Cardiac fibroblast (primary cell): Measurements from ENCODE around the gene CLCN5.
"Not testable (repeated sequence)": the region's sequence is repeated elsewhere in the genome, so short reads cannot be mapped to it uniquely, and the experiment has no call there.

Experiments
- DNase-seq, 2 donors: peaks; one replicate each; pipeline versions ENCODE4 v3.0.0 to v3.0.0-alpha.2; 2010; ENCODE audit warnings: low read depth in 2 of 2
- H3K4me3 ChIP-seq, 2 donors: replicated peaks in 1 of 2; 1 replicate in 1 of 2; 2 replicates in 1 of 2; pipeline ENCODE4 v1.5.1; 2011; ENCODE audit warnings: low read depth in 2 of 2, low read length in 2 of 2, mild to moderate bottlenecking in 2 of 2, moderate library complexity in 1 of 2
- CTCF ChIP-seq: IDR thresholded peaks from one replicate; pipeline ENCODE4 v1.5.1; 2011; ENCODE audit warnings: low read depth, mild to moderate bottlenecking, low read length, inconsistent platforms

CLCN5 gene

GRCh38 chrX:50002067-50002714, 79.8 kb downstream of the CLCN5 start:
- peak in 1 of 2 donors; percentile 51 for DNase-seq
- no peak for TF ChIP-seq CTCF
- H3K4me3 ChIP-seq, result no peak overlapping the region

GRCh38 chrX:50003467-50003866, 81.1 kb downstream of the CLCN5 start:
- DNase-seq, result no peak
- no peak overlapping the region for H3K4me3 ChIP-seq
- no peak for TF ChIP-seq CTCF

DNA sequence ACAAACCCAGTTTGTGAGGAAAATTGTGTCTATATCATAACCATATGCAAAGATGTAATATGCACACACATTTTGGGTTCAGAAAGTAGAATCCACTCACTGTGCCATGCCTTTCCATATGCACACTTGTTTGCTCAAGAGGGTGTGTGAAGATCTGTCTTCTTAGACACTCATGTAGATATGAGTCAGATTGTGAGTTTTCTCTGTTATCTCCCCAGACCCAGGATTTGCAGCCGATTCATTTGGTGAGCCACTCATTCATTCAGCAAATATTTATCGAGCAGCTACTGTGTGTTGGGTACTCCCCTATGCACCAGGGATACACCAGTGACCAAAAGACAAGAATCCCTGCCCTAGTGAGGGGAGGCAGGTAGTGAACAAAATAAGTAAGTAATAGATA, 81.5 kb downstream of the CLCN5 start:
- DNase-seq, result no peak
- no peak for TF ChIP-seq CTCF
- no peak overlapping the region for H3K4me3 ChIP-seq

- not testable (repeated sequence) for H3K4me3 ChIP-seq, DNase-seq
These were observed 103.2 kb downstream of the CLCN5 start for GRCh38 chrX:50025591-50025990.

GRCh38 chrX:50035126-50035525, 112.7 kb downstream of the CLCN5 start:
- no peak overlapping the region for H3K4me3 ChIP-seq
- DNase-seq, result no peak
- no peak for TF ChIP-seq CTCF

GRCh38 chrX:50036426-50036825, 114.0 kb downstream of the CLCN5 start:
- no peak for TF ChIP-seq CTCF
- H3K4me3 ChIP-seq, result no peak overlapping the region
- DNase-seq, result peak; percentile 14 to 18

DNA sequence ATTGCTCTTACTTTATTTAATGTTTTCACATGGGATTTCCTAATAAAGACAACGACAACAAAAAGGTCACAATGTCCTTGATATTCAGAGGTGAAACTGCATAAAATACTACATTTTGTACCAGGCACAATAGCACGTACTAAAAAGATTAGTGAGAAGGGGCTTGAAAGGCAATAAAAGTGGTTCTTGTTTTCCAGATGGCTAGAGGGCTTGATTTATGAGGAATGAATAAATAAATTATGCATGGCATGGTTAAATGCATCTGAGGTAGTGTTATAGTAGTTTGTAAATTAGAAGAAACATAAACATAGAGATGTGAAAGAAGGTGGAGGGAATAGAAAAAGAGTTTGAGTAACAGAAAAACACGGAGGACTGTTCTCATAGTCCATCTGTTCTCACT, 123.4 kb downstream of the CLCN5 start:
- no peak overlapping the region for H3K4me3 ChIP-seq
- no peak for DNase-seq
- no peak for TF ChIP-seq CTCF
